Hepatocyte (in vitro differentiated cells): ENCODE results near the gene SARDH.

Experiments used
- CTCF ChIP-seq: fragments of 200-600 bp; sonication (generic); IDR thresholded peaks from 2 replicates; pipeline ENCODE4 v1.5.1; 2016; ENCODE audit warnings: antibody characterized with exemption, mild to moderate bottlenecking; ENCODE audit not compliant: poor library complexity
- EZH2 ChIP-seq: fragments of 200-600 bp; sonication (generic); IDR thresholded peaks from 2 replicates; pipeline ENCODE4 v1.6.1; 2016; ENCODE audit warnings: antibody characterized with exemption, mild to moderate bottlenecking, borderline replicate concordance

- no peak for TF ChIP-seq EZH2
- TF ChIP-seq CTCF = no peak
Observed at GRCh38 chr9:133672503-133673257, 65.5 kb downstream of the SARDH start.
